K562 (cell line): ENCODE measurements around the gene KIAA0930. TPM values are rescaled to one million over a fixed set of nuclear protein-coding genes. Genes with fewer than 3 reads are reported as not detected.

Source experiments
- ATAC-seq: fragments of 200-7000 bp; cut with Tn5 transposase; 3 replicates; pipeline ENCODE4 v1.9.1; 2020; ENCODE audit warnings: moderate library complexity
- BruUV-seq: library from RNA; stranded (reverse); fragments of 400-500 nt; replicated peaks from 2 replicates; lab custom pipeline; 2021; lab: Mats Ljungman, UMichigan
- CTCF ChIA-PET: fragments of 300-600 bp; formaldehyde crosslinking; extraction: SDS; loops from one replicate; lab custom pipeline; 2021; ENCODE audit warnings: low intra/inter-chr PET ratio; lab: Yijun Ruan, JAX
- POLR2A ChIA-PET: fragments of 300-600, 350-650 bp; sonication (Branson Sonifier 250); formaldehyde crosslinking; extraction: SDS; loops from one replicate; lab custom pipeline; 2021; ENCODE audit warnings: antibody characterized with exemption, inconsistent platforms; lab: Yijun Ruan, JAX
- DNase-seq, 4 experiments: peaks; one replicate each; pipeline versions ENCODE4 v3.0.0 to v3.0.0-alpha.2; 2011 to 2018; ENCODE audit warnings: low spot score in 3 of 4, mixed read lengths in 3 of 4; ENCODE audit errors: extremely low read depth in 1 of 4
- FAIRE-seq: peaks from 2 replicates; lab custom pipeline; 2011; peaks lifted over from hg19 to GRCh38; lab: Jason Lieb, UNC
- H2AFZ ChIP-seq: 2 replicates; pipeline ENCODE4 v1.6.0; 2011; ENCODE audit warnings: low read depth, low read length, control low read depth, inconsistent platforms
- H3K27ac ChIP-seq: fragments of 200-600 bp; 3 replicates; pipeline ENCODE4 v1.8.0; 2011; ENCODE audit warnings: low read depth, mild to moderate bottlenecking, control low read depth, inconsistent platforms, low read length, moderate library complexity, mixed read lengths; ENCODE audit errors: extremely low read depth
- H3K27me3 ChIP-seq, 2 experiments: fragments of 300-600 bp in 1 of 2; 2 replicates in 1 of 2; 3 replicates in 1 of 2; pipeline versions ENCODE4 v1.6.0 to v1.8.0; 2011; ENCODE audit warnings: inconsistent platforms in 2 of 2, low read length in 2 of 2, mild to moderate bottlenecking in 1 of 2, mixed read lengths in 1 of 2, moderate library complexity in 1 of 2; ENCODE audit not compliant: control insufficient read depth in 2 of 2, insufficient read depth in 2 of 2
- H3K36me3 ChIP-seq: fragments of 300-600 bp; 3 replicates; pipeline ENCODE4 v1.8.0; 2011; ENCODE audit warnings: mild to moderate bottlenecking, low read length, inconsistent platforms; ENCODE audit not compliant: control insufficient read depth, insufficient read depth
- H3K4me1 ChIP-seq, 2 experiments: fragments of 200-600 bp in 1 of 2; replicated peaks in 1 of 2; 2 replicates in 1 of 2; 3 replicates in 1 of 2; pipeline versions ENCODE4 v1.5.1 to v1.8.0; 2011; ENCODE audit warnings: inconsistent platforms in 2 of 2, low read length in 2 of 2, mild to moderate bottlenecking in 1 of 2, mixed read lengths in 1 of 2, moderate library complexity in 1 of 2; ENCODE audit not compliant: control insufficient read depth in 2 of 2, insufficient read depth in 2 of 2
- H3K4me2 ChIP-seq: 2 replicates; pipeline ENCODE4 v1.6.1; 2011; ENCODE audit warnings: low read length, control low read depth, inconsistent platforms, mixed read lengths; ENCODE audit not compliant: insufficient read depth
- H3K4me3 ChIP-seq: fragments of 200-600 bp; sonication (generic), shearing (Covaris generic); 2 replicates; pipeline ENCODE4 v1.5.1; 2016; ENCODE audit warnings: control low read depth, inconsistent platforms
- H3K79me2 ChIP-seq: fragments of 200-600 bp; 3 replicates; pipeline ENCODE4 v1.8.0; 2011; ENCODE audit warnings: low read length, inconsistent platforms; ENCODE audit not compliant: control insufficient read depth, insufficient read depth
- H3K9ac ChIP-seq, 2 experiments: 2 replicates each; pipeline versions ENCODE4 v1.6.0 to v1.6.1; 2011; ENCODE audit warnings: low read depth in 2 of 2, low read length in 2 of 2, control low read depth in 1 of 2, inconsistent platforms in 1 of 2, mild to moderate bottlenecking in 1 of 2, mixed read lengths in 1 of 2; ENCODE audit not compliant: insufficient read depth in 1 of 2
- H3K9me1 ChIP-seq: one replicate; pipeline ENCODE4 v1.6.0; 2011; ENCODE audit warnings: inconsistent platforms, mild to moderate bottlenecking, low read length, moderate library complexity; ENCODE audit not compliant: control insufficient read depth, insufficient read depth
- H3K9me3 ChIP-seq: replicated peaks from 2 replicates; pipeline ENCODE4 v1.5.1; 2011; ENCODE audit warnings: low read depth, low read length, inconsistent platforms; ENCODE audit not compliant: control insufficient read depth, insufficient read depth
- H4K20me1 ChIP-seq: replicated peaks from 2 replicates; pipeline ENCODE4 v1.6.1; 2011; ENCODE audit warnings: low read length, inconsistent platforms, mixed read lengths; ENCODE audit not compliant: control insufficient read depth, insufficient read depth
- MAFF ChIP-seq: IDR thresholded peaks from 2 replicates; pipeline ENCODE4 v1.6.1; 2012; ENCODE audit warnings: low read length, improper control_type of control experiment
- MBD1 ChIP-seq: fragments of 250-450 bp; sonication (Bioruptor Pico); IDR thresholded peaks from 2 replicates; pipeline ENCODE4 v1.8.0; 2022; ENCODE audit warnings: inconsistent platforms
- SIX5 ChIP-seq, 2 experiments: IDR thresholded peaks; 2 replicates each; pipeline ENCODE4 v1.6.1; 2011; ENCODE audit warnings: low read length in 2 of 2, borderline replicate concordance in 1 of 2, low read depth in 1 of 2, mild to moderate bottlenecking in 1 of 2, moderate library complexity in 1 of 2; ENCODE audit not compliant: insufficient read depth in 1 of 2
- SMARCE1 ChIP-seq: fragments of 450-650 bp; IDR thresholded peaks from 2 replicates; pipeline ENCODE4 v1.7.1; 2016; ENCODE audit warnings: mild to moderate bottlenecking
- ZBED1 ChIP-seq: IDR thresholded peaks from 2 replicates; pipeline ENCODE4 v1.6.1; 2014
- ZNF224 ChIP-seq: sonication (generic); formaldehyde crosslinking; IDR thresholded peaks from 2 replicates; pipeline ENCODE4 v1.8.0; 2022; ENCODE audit warnings: mild to moderate bottlenecking, missing genetic modification reagents
- ZNF280A ChIP-seq: fragments of 450-650 bp; IDR thresholded peaks from 2 replicates; pipeline ENCODE4 v1.6.1; 2018; ENCODE audit warnings: mild to moderate bottlenecking, low read depth; ENCODE audit not compliant: partially characterized antibody
- ZNF318 ChIP-seq, 2 experiments: fragments of 450-650 bp; IDR thresholded peaks; 2 replicates each; pipeline ENCODE4 v1.6.1; 2016; ENCODE audit warnings: mild to moderate bottlenecking in 2 of 2, borderline replicate concordance in 1 of 2, low read depth in 1 of 2, moderate library complexity in 1 of 2
- WGBS: fragments of 100-300 bp; shearing (Covaris generic); methylation state at CpG from one replicate; pipeline ENCODE4 v1.1.6; 2016; ENCODE audit warnings: low coverage, mixed read lengths; ENCODE audit not compliant: insufficient coverage; ENCODE audit errors: missing lambda C conversion rate; 5-methylcytosine and 5-hydroxymethylcytosine counted together
- in situ Hi-C: fragments of 300-500 bp; cut with MboI; formaldehyde crosslinking; loops from 4 replicates; pipeline ENCODE4 v1.15.0; 2018; ENCODE audit warnings: inconsistent platforms, mixed read lengths
- intact Hi-C: fragments of 100-400 bp; cut with micrococcal nuclease; formaldehyde crosslinking; loops from 2 replicates; pipeline ENCODE4 v1.14.2; 2022
- polyA plus RNA-seq, 8 experiments: library from polyadenylated mRNA; depleted of rRNA in 4 of 8; stranded (reverse) in 5 of 8; unstranded in 3 of 8; fragments of >200 nt; fragmentation: Nextera tagmentation in 2 of 8; fragmentation: Illumina TruSeq in 1 of 8; extraction: Ambion mirVana in 2 of 8; extraction: Trizol in 1 of 8; gene quantifications; 2 replicates each; pipeline versions ENCODE4 v1.2.1 to v1.2.3, GENCODE V29; 2011 to 2014; ENCODE audit warnings: inconsistent platforms in 1 of 8, missing spikeins in 1 of 8
- total RNA-seq, 7 experiments: library from RNA; depleted of rRNA in 6 of 7; stranded (reverse); fragments of >200 nt in 6 of 7; fragmentation: Illumina TruSeq in 2 of 7; extraction: Trizol in 2 of 7; gene quantifications; 2 replicates each; pipeline versions ENCODE4 v1.2.1 to v1.2.3, GENCODE V29; 2011 to 2021; ENCODE audit warnings: low replicate concordance in 1 of 7

Gene KIAA0930
- total and polyA plus RNA-seq, 9 of the 15 experiments (the other 6 are each of a cell fraction or from before 2014, with no cell fraction given): 0.24 to 12.1 (median 6.4) TPM

- DNase-seq (no peak), FAIRE-seq (no peak), ATAC-seq (no peak)
- POLR2A ChIA-PET: interaction anchor here (0.6 kb wide), 1 partner anchor 188 kb away, joined by 3 read pairs; no protein-coding TSS in a partner anchor
- no peaks in the 10 kb centered on the region for H4K20me1 ChIP-seq
- WGBS: 5% methylated on average over 5 of the region's 7 CpGs
- H3K27me3 ChIP-seq: peaks cover 0 to 11% of the 10 kb centered on the region in 2 experiments; a peak in 3 of 5 replicates
- H3K4me3 ChIP-seq: no peak overlapping the region
- in situ Hi-C loops: loop anchor here (5.0 kb wide), 2 partner anchors 167 to 287 kb away; no protein-coding TSS in a partner anchor
- H3K36me3 ChIP-seq: no peaks in the 10 kb centered on the region
- intact Hi-C loops: no loop called here
- CTCF ChIA-PET: interaction anchor here (0.8 kb wide), 1 partner anchor 72 kb away, joined by 3 read pairs; no protein-coding TSS in a partner anchor
- H3K27ac ChIP-seq: no peak overlapping the region
- H2AFZ ChIP-seq: no peak overlapping the region
- no peak overlapping the region for H3K4me2 ChIP-seq
- no peak overlapping the region for H3K9ac ChIP-seq
- H3K9me3 ChIP-seq: no peaks in the 10 kb centered on the region
- no TSS peak for BruUV-seq
- H3K79me2 ChIP-seq: no peaks in the 10 kb centered on the region
- H3K9me1 ChIP-seq: no peaks in the 10 kb centered on the region
- H3K4me1 ChIP-seq: peaks cover 5 to 22% of the 10 kb centered on the region in 2 experiments; a peak in 4 of 5 replicates
- TF ChIP-seq ZBED1: no peak
- TF ChIP-seq SMARCE1: no peak
- TF ChIP-seq SIX5 (IDR thresholded peaks at IDR 0.05; ENCODE audit: borderline replicate concordance in 1 of 2, insufficient read depth in 1 of 2, low read depth in 1 of 2, low read length in 2 of 2): no peak
- TF ChIP-seq ZNF224 (CRISPR knock-in tag): no peak
- TF ChIP-seq ZNF280A: no peak
- no peak for TF ChIP-seq ZNF318 (IDR thresholded peaks at IDR 0.05; ENCODE audit: borderline replicate concordance in 1 of 2, low read depth in 1 of 2)
- TF ChIP-seq MAFF: no peak
- no peak for TF ChIP-seq MBD1 (CRISPR knock-in tag)
Measured at GRCh38 chr22:45265535-45265934, 24.8 kb upstream of the KIAA0930 start.
